ENCODE results near the gene REV3L.

Gene REV3L

DNA sequence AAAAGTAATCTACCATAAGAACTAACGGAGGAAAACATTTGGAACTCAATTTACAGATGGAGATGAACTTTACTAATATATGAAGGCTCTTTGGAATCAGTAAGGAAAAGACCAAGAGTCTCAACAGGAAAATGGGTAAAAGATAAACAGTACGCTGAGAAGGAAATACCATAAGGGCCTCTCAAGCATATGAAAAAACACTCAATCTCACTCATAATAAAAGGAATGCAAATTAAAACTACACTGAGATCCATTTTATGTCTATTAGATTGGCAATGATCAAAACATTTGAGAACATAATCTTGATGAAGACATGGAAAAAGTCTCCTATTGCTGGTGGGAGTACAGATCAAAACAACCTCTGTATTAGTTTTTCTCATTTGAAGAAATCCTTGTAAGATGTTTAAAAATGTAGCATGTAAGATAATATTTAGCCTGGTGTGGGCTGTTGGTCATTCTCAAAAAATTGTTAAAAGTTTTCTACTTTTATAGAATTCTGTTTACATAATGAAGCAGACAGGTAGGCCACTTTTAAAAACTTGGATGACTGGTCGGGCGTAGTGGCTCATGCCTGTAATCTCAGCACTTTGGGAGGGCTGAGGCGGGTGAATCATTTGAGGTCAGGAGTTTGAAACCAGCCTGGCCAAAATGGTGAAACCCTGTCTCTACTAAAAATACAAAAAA lies 14.5 kb downstream of the REV3L start:
- FAIRE-seq (no peak), DNase-seq (ENCODE audit: low spot score) (no peak)

DNA sequence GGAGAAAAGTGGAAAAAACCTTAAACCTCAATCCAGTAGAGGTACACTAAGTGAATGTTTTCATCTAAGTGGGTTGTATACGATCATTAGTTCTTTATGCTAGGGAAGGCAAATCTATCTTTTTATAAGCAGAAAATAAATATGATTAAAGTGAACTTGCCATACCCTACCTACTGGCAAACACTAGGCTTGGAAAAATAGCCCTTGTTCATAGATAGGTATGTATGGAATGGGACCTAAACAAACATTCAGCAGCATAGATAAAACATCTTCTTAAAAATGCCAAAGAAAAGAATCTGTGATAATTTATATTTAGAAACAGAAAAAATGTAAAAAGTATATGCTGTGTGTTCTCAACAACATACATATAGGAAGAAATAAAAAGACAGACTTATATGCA lies 18.8 kb downstream of the REV3L start:
- no peak for DNase-seq (ENCODE audit: low spot score)
- no peak for FAIRE-seq

DNA sequence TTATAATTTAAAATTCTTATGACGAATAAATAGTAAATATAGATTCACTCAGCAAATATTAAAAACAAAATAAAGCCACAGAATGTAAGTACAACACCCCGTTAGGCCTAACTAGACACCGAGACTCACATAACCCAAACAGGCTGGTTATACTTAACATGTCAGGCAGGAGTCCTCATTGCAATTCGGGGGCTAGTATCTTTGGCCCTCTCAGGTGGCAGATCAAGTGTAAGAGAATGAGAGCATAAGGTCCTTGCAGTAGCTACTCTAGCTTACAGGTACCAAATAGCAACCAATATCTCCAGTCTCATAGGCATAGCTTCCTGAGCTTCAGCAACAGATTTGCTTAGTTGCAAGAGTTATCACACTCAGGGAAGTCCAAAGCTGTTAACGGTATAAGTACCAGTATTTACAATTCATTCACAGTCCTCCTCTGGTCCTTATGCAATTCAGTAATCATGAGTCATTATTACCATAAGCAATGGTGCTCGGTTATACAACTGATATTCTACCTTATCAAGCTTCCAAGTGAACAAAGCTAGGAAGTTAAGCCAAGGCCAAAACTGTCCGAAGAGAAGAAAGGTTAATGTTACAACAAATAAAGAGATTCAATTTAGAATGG lies 20.1 kb downstream of the REV3L start:
- no peak for DNase-seq (ENCODE audit: low spot score)
- FAIRE-seq: no peak

DNA sequence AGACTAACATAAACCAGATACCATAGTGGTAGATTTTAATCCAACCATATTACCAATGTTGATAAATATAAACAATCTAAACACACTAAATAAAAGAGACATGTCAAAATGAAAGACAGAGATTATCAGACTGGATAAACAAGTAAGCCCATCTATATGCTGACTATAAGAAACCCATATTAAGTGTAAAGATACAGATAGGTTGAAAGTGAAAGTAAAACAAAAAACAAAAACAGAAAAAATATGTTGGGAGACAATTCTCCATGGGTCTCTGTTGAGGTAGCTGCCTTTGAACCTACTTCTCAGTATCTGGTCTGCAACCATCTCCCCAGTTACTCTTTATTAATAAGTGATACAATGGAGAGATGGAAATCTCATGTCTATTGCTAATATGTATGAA lies 21.2 kb downstream of the REV3L start:
- DNase-seq (ENCODE audit: low spot score) (no peak), FAIRE-seq (no peak)

DNA sequence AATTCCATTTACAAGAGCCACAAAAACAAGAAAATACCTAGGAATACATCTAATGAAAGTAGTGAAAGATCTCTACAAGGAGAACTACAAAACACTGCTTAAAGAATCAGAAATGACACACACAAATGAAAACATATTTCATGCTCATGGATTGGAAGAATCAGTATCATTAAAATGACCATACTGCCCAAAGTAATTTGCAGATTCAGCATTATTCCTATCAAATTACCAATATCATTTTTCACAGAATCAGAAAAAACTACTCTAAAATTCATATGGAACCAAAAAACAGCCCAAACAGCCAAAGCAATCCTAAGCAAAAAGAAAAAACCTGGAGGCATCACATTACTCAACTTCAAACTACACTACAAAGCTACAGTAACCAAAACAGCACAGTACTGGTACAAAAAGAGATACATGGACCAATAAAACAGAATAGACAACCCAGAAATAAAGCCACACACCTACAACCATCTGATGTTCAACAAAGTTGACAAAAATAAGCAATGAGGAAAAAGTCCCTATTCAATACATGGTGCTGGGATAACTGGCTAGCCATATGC lies 24.3 kb downstream of the REV3L start:
- no peak for FAIRE-seq
- DNase-seq (ENCODE audit: low spot score): no peak

DNA sequence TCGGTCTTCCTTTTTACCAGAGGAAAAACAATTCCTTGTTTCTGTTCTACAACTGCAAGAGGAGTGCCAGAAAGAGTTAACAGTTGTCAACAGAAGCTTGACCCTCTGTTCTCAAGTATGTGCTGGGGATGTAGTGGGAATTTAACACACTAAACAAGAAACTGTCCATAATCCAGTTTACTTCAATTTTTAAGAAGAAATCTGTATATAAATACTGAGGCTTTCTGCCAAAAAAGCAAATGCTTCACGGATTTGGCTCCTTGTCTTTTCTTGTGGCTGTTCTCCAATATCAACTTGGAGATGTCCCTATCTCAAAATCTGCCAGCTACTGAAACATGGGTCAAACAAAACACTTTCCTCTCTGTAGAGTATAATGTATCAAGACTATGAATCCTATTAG lies 26.8 kb downstream of the REV3L start:
- FAIRE-seq (no peak), DNase-seq (ENCODE audit: low spot score) (no peak)

DNA sequence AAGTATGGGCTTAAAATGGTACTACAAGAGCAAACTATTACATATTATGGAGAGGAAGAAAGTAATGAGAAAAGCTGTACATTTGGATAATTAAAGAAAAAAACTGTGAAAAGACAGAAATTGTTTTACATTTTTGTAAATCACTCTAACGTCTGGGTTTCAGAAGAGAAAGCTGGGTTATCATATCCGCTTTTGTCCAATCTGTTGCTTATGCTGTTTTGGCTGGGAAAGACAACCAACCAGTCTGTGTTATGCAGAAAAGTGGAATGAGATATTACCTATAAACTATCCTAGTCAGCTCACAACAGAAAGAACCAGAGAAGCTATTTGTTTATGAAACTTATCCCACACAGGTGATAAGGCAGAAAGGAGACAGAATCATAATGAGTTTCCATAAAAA lies 32.4 kb downstream of the REV3L start:
- FAIRE-seq (no peak), DNase-seq (ENCODE audit: low spot score) (no peak)

DNA sequence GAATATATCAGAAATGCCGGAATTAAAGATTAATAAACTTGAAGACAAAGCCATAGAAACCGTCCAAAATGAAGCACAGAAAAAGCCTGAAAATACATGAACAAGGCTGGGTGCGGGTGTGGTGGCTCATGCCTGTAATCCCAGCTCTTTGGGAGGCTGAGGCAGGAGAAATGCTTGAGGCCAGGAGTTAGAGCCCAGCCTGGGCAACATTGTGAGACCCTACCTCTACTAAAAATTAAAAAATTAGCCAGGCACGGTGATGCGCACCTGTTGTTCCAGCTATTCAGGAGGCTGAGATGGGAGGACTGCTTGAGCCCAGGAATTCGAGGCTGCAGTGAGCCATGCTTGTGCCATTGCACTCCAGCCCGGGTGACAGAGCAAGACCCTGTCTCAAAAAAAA lies 32.9 kb downstream of the REV3L start:
- FAIRE-seq (no peak), DNase-seq (ENCODE audit: low spot score) (no peak)

DNA sequence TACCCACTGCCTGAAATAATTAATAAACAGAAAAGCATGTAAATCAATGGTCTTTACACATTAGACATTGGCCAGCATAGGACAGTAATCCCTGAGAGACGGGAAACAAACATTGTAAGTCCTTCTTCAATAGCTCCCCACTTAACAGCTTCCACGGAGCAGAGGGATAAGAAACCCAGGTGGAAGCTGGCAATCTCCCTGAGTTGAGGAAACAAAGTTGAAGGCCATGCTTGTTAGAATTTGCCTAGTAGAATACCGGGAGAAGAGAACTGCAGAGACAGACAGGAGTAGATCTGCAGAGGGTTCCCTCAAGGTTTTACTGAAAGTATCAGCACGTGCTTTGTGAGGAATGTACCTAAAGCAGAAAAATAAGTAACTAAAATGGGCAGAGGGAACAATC lies 33.9 kb downstream of the REV3L start:
- FAIRE-seq: no peak
- no peak for DNase-seq (ENCODE audit: low spot score)

DNA sequence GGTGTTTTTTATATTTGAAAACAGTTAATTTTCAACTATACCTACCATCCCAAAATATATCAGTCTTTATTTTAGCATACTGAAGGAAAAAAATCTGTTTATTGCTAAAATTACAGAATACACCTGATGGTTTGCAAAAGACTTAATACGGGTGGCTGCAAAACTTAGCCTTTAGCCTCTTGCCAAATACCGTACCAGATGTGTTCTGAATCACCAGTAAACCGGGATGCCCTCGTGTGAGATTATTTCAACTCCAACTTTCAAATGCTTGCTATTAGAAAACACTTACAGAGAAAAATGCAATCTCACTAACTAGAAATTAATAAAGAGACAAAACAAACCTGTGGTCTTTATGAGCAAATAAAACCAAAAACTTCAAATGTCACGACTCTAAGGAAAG lies 36.0 kb downstream of the REV3L start:
- FAIRE-seq (no peak), DNase-seq (ENCODE audit: low spot score) (no peak)

DNA sequence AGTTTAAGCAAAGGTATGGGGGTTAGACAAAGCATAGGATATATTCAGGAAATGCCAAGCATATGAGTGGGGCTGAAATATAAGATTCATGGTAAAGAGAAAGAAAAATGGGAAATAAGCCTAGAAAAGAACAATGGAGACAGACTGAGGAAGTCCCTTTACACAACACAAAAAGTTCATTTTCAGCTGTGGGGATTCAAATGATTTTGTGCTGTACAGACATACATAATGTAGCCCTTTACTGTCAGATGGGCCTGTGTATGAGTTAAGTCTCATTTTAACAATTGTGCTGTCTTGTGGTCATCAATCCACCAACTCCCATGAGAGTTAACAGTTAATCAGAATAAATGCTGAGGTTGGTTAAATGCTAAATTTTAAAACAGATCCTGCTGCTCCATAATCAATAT lies 37.2 kb downstream of the REV3L start:
- DNase-seq (ENCODE audit: low spot score) (no peak), FAIRE-seq (no peak)

DNA sequence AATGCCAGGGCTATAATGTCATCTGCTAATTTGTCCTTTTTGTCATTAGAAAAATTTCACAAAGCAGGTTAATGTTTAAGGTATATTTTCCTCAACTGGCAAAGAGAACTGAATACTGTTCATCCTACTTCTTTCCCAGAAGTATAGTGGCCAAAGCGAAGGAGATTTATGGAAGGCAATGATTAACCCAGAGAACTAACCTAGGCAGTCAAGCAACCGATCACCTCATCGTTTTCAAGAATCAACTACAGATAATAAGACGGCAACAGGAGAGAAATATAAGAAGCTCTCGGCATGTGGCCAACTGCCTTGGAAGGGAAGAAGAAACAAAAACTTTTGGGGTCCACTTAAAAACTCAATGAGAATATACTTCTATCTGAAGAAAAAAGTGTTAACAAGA lies 38.2 kb downstream of the REV3L start:
- DNase-seq (ENCODE audit: low spot score) (peak; percentile 22), FAIRE-seq (peak; percentile 82)

DNA sequence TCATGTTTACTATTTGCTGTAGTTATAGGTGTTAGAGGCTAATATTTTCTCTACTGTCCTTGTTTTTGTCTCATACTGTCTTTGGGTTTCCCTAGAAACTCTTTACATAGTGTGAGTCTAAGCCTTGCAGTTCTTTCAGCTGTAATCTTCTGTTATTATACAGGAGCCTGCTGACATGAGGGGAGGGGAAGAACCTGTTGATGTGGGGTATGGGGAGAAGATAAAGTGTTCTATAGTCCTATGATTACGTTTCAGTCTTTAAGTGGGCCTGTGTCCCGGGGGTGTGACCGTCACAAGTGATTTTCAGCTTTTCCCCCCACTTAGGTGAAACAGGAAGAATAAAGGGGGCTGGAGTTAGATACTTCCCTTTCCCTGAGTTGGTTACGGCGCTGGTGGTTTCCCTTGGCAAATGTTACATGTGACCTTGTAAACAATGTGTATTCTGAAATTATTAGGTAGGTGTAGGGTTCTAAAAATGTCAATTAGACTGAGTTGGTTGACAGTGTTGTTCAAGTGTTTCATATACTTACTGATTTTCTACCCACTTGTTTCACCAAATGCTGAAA lies 41.3 kb downstream of the REV3L start:
- no peak for FAIRE-seq
- DNase-seq (ENCODE audit: low spot score): no peak

DNA sequence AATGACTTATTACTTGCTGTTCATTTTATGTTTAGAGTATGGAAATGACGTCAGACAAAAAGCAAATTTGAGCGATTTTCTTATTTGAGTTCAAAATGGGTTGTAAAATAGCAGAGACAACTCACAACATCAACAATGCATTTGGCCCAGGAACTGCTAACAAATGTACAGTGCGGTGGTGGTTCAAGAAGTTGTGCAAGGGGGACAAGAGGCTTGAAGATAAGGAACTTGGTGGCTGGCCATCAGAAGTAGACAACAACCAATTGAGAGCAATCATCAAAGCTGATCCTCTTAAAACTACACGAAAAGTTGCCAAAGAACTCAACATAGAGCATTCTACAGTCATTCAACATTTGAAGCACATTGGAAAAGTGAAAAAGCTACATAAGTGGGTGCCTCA lies 43.8 kb downstream of the REV3L start:
- FAIRE-seq (no peak), DNase-seq (ENCODE audit: low spot score) (no peak)

DNA sequence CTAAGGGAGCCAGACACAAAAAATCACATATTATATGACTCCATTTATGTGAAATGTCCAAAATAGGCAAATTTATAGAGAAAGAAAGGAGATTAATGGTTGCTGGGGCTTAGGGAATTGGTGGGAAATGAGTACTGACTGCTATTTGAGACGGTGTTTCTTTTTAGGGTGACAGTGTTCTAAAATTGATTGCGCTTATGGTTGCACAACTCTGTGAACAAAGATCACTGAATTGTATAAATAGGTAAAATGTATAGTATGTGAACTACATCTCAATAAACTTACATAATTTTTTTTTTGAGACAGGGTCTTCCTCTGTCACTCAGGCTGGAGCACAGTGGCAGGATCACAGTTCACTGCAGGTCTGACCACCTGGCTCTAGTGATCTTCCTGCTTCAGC lies 45.4 kb downstream of the REV3L start:
- DNase-seq (ENCODE audit: low spot score) (no peak), FAIRE-seq (no peak)

DNA sequence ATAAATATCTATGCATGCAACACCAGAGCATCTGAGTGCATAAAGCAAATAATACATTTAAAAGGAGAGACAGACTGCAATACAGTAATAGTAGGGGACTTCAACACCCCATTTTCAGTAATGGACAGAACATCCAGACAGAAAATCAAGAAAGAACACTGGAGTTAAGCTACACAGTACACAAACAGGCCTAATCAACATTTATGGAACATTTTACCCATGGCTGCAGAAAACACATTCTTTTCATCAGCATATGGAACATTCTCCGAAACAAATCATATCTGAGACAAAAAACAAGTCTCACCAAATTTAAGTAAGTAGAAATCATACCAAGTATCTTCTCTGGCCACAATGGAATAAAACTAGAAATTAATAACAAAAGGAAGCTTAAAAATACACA lies 50.5 kb downstream of the REV3L start:
- FAIRE-seq (no peak), DNase-seq (ENCODE audit: low spot score) (no peak)

DNA sequence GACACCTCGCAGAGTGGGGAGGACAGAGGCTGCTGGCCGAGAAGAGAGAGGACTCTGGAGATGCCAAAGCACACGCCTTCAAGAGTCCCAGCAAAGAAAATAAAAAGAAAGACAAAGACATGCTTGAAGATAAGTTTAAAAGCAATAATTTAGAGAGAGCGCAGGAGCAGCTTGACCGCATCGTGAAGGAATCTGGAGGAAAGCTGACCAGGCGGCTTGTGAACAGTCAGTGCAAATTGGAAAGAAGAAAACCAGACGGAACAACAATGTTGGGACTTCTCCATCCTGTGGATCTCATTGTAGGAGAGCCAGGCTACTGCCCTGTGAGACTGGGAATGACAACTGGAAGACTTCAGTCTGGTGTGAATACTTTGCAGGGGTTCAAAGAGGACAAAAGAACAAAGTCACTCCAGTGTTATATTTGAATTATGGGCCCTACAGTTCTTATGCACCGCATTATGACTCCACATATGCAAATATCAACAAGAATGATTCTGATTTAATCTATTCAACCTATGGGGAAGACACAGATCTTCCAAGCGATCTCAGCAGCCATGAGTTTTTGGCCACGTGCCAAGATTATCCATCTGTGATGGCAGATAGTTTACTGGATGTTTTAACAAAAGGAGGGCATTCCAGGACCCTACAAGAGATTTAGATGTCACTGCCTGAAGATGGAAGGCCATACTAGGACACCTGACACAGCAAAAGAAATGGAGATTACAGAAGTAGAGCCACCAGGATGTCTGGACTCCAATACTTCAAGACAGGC lies 52.2 kb downstream of the REV3L start:
- FAIRE-seq (no peak), DNase-seq (ENCODE audit: low spot score) (no peak)

DNA sequence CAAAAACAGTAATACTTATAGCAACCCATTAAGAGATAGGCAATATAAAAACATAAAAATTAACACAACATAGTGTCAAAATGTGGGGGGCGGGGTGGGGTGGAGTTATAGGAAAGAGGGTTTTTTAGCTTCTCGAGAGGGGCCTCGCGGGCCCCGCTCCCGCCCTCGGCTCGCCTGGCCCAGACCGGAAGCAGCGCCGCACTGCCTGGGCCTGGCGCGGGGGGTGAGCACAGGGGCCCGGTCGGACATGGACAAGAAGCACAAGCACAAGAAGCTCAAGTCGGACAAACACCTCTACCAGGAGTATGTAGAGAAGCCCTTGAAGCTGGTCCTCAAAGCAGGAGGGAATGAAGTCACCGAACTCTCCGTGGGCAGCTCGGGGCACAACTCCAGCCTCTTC lies 53.4 kb downstream of the REV3L start:
- DNase-seq (ENCODE audit: low spot score) (no peak), FAIRE-seq (no peak)

DNA sequence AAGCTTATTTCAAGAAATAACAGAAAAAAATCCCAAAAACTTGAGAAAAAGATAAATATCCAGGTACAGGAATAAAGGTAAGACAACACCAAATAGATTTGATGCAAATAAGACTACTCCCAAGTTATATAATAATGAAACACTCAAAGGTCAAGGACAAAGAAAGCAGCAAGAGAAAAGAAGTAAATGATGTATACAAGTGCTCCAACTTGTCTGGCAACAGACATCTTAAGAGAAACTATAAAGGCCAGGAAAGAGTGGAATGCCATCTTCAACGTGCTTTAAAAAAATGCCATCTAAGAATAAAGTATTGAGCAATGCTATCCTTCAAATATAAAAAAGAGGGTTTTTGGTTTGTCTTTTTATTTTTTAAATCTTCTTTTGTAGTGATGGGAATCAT lies 54.2 kb downstream of the REV3L start:
- DNase-seq (ENCODE audit: low spot score): no peak

DNA sequence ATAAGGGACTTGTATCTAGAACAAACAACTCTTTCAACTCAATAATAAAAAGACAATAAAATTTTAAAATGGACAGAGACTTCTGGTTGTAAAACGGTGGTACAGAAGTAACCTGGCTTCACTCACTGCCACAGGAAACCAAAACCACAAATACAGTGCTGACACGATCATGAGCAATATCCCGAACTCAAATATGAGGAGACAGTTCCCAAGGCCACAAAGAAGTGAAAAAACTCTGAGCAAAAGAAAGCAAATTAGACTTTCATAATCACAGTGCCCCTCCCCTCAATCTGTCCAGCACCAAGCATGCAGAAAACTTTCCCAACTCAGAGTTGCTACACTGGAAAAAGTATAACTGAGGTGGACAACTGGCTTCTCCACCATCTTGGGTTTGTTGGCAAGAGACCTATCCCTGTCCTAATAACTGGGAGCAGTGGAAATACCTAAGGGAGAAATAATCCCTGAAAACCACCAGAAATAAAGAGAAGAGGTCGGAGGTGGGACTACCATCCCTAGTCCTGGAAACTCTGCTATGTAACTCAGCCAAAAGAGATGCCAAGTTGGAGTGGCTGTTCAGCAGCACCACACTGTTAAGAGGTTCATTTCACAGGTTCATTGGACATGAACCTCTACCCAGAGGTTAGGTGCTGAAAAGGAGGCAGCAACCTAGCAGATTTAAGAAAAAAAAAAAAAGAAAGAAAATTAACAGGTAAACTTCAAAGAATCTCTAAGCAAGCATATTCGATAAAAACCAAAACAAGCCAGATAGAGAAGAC lies 55.5 kb downstream of the REV3L start:
- peak; percentile 76 for DNase-seq (ENCODE audit: low spot score)
- FAIRE-seq: peak; percentile 90

More for the DNA sequence above, 54.2 kb downstream of the REV3L start:
- FAIRE-seq: no peak

Measured in RCC 7860 (cell line).